SK-N-MC (cell line): ENCODE results near the gene C1orf198.

Experiments
- EZH2 ChIP-seq: fragments of 200-600 bp; sonication (generic); IDR thresholded peaks from one replicate; pipeline ENCODE4 v1.6.1; 2017; ENCODE audit warnings: antibody characterized with exemption
- FOXP2 ChIP-seq: optimal IDR thresholded peaks from 2 replicates; pipeline ENCODE3; 2011; ENCODE audit warnings: mild to moderate bottlenecking, moderate library complexity; ENCODE audit not compliant: insufficient read depth; ENCODE audit errors: extremely low read length, control extremely low read depth
- POLR2AphosphoS5 ChIP-seq: IDR thresholded peaks from 2 replicates; pipeline ENCODE4 v1.6.1; 2012; ENCODE audit warnings: mild to moderate bottlenecking, low read depth, low read length, borderline replicate concordance

DNA sequence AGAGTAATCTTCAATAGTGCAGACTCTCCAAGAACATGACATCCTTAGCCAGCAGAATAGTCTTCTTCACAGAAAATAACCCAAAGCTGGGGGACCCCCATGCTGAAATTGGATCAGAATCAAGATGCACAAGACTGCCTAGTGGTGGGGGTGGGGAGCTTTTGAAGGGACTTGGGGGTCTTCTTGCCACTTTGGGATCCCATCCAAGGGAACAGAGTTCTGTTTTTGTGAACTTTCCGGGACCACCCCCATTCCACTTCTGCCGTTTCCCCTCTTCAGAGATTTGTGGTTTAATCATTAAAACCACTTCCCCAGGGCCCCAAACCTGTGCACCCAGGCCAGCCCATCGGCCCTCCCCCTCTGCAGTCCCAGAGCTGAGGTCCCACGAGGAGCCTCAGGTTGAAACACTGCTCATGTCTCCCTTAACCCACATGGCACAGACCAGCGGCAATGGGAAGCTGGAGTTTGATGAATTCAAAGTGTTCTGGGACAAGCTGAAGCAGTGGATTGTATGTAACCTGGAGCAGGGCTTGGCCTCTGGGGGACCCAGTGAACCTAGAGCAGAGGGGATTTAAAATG is 76.2 kb downstream of the C1orf198 start:
- TF ChIP-seq EZH2: no peak
- no peak for TF ChIP-seq POLR2AphosphoS5
- TF ChIP-seq FOXP2: no peak
